ENCODE measurements around the gene JMJD1C.
"Not testable (repeated sequence)": the region's sequence is repeated elsewhere in the genome, so short reads cannot be mapped to it uniquely, and the experiment has no call there.

The JMJD1C gene

GRCh38 chr10:63154546-63155387 lies 311.0 kb downstream of the JMJD1C start:
- no peak for TF ChIP-seq CTCF (IDR thresholded peaks at IDR 0.05; ENCODE audit: low read length, missing control alignments)
- no peak overlapping the region for H3K4me3 ChIP-seq (replicated peaks; ENCODE audit: low read depth, low read length)
- no peak for DNase-seq (ENCODE audit: low read depth)

- H3K4me3 ChIP-seq (replicated peaks; ENCODE audit: low read depth, low read length); DNase-seq (ENCODE audit: low read depth): not testable (repeated sequence)
Observed at GRCh38 chr10:63153868-63154545, 311.8 kb downstream of the JMJD1C start.

- DNase-seq (ENCODE audit: low read depth), result no peak
- no peak for TF ChIP-seq CTCF (IDR thresholded peaks at IDR 0.05; ENCODE audit: low read length, missing control alignments)
- H3K4me3 ChIP-seq (replicated peaks; ENCODE audit: low read depth, low read length), result no peak overlapping the region
Observed at GRCh38 chr10:63150745-63151144, 315.0 kb downstream of the JMJD1C start.

- no peak for TF ChIP-seq CTCF (IDR thresholded peaks at IDR 0.05; ENCODE audit: low read length, missing control alignments)
- DNase-seq (ENCODE audit: low read depth), result no peak
Observed at GRCh38 chr10:63146503-63146902, 319.3 kb downstream of the JMJD1C start.

GRCh38 chr10:63145782-63146181 lies 320.0 kb downstream of the JMJD1C start:
- TF ChIP-seq CTCF (IDR thresholded peaks at IDR 0.05; ENCODE audit: low read length, missing control alignments), result no peak
- DNase-seq (ENCODE audit: low read depth), result no peak
- H3K4me3 ChIP-seq (replicated peaks; ENCODE audit: low read depth, low read length), result no peak overlapping the region

More at GRCh38 chr10:63146503-63146902, 319.3 kb downstream of the JMJD1C start:
- no peak overlapping the region for H3K4me3 ChIP-seq (replicated peaks; ENCODE audit: low read depth, low read length)

GRCh38 chr10:63143987-63144386 lies 321.8 kb downstream of the JMJD1C start:
- no peak overlapping the region for H3K4me3 ChIP-seq (replicated peaks; ENCODE audit: low read depth, low read length)
- no peak for TF ChIP-seq CTCF (IDR thresholded peaks at IDR 0.05; ENCODE audit: low read length, missing control alignments)
- no peak for DNase-seq (ENCODE audit: low read depth)

- H3K4me3 ChIP-seq (replicated peaks; ENCODE audit: low read depth, low read length), result no peak overlapping the region
- no peak for DNase-seq (ENCODE audit: low read depth)
- TF ChIP-seq CTCF (IDR thresholded peaks at IDR 0.05; ENCODE audit: low read length, missing control alignments), result no peak
Observed at GRCh38 chr10:63142136-63142535, 323.6 kb downstream of the JMJD1C start.
